ENCODE data around the gene OMD. TPM values are rescaled to one million over a fixed set of nuclear protein-coding genes. Genes with fewer than 3 reads are reported as not detected.

OMD gene
- total RNA-seq, 1 donor from 2014 or later, result 2.6 TPM

DNA sequence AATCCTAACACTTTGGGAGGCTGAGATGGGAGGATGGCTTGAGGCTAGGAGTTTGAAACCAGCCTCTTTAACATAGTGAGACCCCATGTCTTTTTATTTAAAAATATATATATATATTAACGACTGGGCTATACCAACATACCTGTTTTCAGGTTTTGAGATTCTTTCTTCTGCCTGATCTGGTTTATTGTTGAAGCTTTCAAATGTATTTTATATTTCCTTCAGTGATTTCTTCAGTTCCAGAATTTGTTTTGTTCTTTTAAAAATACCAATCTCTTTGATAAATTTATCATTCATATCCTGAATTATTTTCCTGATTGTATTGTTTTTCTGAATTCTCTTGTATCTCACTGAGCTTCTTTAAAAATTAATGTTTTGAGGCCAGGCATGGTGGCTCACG, 51.1 kb downstream of the OMD start:
- DNase-seq (ENCODE audit: low spot score), result no peak

DNA sequence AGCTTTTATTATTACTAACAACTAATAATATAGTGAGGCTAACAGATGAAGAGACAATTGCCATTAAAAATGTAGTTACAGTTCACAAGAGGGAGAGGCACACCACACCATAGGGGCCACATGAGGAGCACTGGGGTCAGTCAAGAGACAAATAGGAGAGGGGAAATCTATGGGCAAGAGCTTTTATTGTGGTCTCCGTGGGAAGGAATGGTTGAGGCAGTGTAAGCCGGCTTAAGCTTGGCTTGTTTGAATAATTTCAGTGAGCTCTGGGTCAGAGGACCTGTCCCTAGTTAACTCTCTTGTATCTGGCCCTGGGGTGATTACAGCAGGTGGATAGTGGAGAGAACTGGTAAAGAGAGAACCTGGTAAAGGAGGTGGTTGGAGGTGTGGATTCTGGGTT, 55.2 kb downstream of the OMD start:
- no peak for DNase-seq (ENCODE audit: low spot score)

Other genes with a start within 250 kb of the OMD start
- gene IARS1, start 130.8 kb downstream of the OMD start, total RNA-seq, result 96.7 TPM
- 28.7 TPM for gene NOL8, start 99.1 kb downstream of the OMD start, total RNA-seq
- gene CENPP, start 98.5 kb downstream of the OMD start, total RNA-seq, result 4.0 TPM
- 9.4 TPM for gene OGN, start 19.9 kb downstream of the OMD start, total RNA-seq
- gene ASPN, start 58.0 kb upstream of the OMD start, total RNA-seq, result 4.0 TPM
- gene ECM2, start 111.5 kb upstream of the OMD start, total RNA-seq, result 71.3 TPM
- 10.1 TPM for gene IPPK, start 245.7 kb upstream of the OMD start, total RNA-seq